A549 (cell line): ENCODE results near the gene CSF3. TPM values are rescaled to one million over a fixed set of nuclear protein-coding genes. Genes with fewer than 3 reads are reported as not detected.

Source experiments
- ATAC-seq, 2 experiments: fragments of 200-7000 bp in 1 of 2; fragments of >200 bp in 1 of 2; cut with Nextera tagmentation in 1 of 2; cut with Tn5 transposase in 1 of 2; 3 replicates each; pipeline versions ENCODE4 v1.8.0 to v1.9.1; 2018 to 2020; ENCODE audit warnings: mild to moderate bottlenecking in 1 of 2, moderate library complexity in 1 of 2
- CTCF ChIA-PET: fragments of 300-600 bp; sonication (Branson Sonifier 250); formaldehyde crosslinking; extraction: SDS; loops from one replicate; lab custom pipeline; 2021; ENCODE audit warnings: antibody characterized with exemption, inconsistent platforms; lab: Yijun Ruan, JAX
- POLR2A ChIA-PET: fragments of 350-600 bp; formaldehyde crosslinking; extraction: SDS; loops from one replicate; lab custom pipeline; 2021; ENCODE audit warnings: antibody characterized with exemption, inconsistent platforms; lab: Yijun Ruan, JAX
- DNase-seq, 2 experiments: peaks; one replicate each; pipeline versions ENCODE4 v3.0.0 to v3.0.0-alpha.2; 2011 to 2016; ENCODE audit warnings: low read depth in 1 of 2, low spot score in 1 of 2
- FAIRE-seq: peaks from 2 replicates; lab custom pipeline; 2011; peaks lifted over from hg19 to GRCh38; lab: Jason Lieb, UNC
- H3K27ac ChIP-seq, 2 experiments: fragments of >200 bp; sonication (Bioruptor Twin); formaldehyde crosslinking; 3 replicates each; pipeline ENCODE4 v1.5.1; 2016 to 2017
- H3K4me1 ChIP-seq: fragments of >200 bp; sonication (Bioruptor Twin); formaldehyde crosslinking; 3 replicates; pipeline ENCODE4 v1.6.1; 2016
- H3K4me2 ChIP-seq: fragments of >200 bp; sonication (Bioruptor Twin); formaldehyde crosslinking; 3 replicates; pipeline ENCODE4 v1.6.1; 2016
- H3K4me3 ChIP-seq: fragments of >200 bp; sonication (Bioruptor Twin); formaldehyde crosslinking; 3 replicates; pipeline ENCODE4 v1.5.1; 2016
- H3K9me3 ChIP-seq: fragments of >200 bp; sonication (Bioruptor Twin); formaldehyde crosslinking; 3 replicates; pipeline ENCODE4 v1.6.1; 2016
- CHD4 ChIP-seq: fragments of 200-600 bp; sonication (generic); IDR thresholded peaks from 2 replicates; pipeline ENCODE4 v1.6.1; 2016; ENCODE audit warnings: antibody characterized with exemption, mild to moderate bottlenecking, borderline replicate concordance
- EHF ChIP-seq: fragments of 250-450 bp; sonication (Bioruptor Pico); IDR thresholded peaks from 2 replicates; pipeline ENCODE4 v1.5.0; 2020; ENCODE audit warnings: mild to moderate bottlenecking
- ELK1 ChIP-seq: fragments of 150-350 bp; IDR thresholded peaks from 2 replicates; pipeline ENCODE4 v1.6.1; 2014; ENCODE audit warnings: low read depth, mild to moderate bottlenecking, low read length
- EP300 ChIP-seq, 2 experiments: fragments of >200 bp; sonication (Bioruptor Twin); formaldehyde crosslinking; IDR thresholded peaks; 2 replicates in 1 of 2; 3 replicates in 1 of 2; pipeline ENCODE4 v1.6.1; 2016 to 2017
- FOSL2 ChIP-seq, 2 experiments: fragments of 450-650 bp in 1 of 2; fragments of >200 bp in 1 of 2; sonication (Bioruptor Twin) in 1 of 2; formaldehyde crosslinking; IDR thresholded peaks; 2 replicates each; pipeline versions ENCODE4 v1.5.0 to v1.6.1; 2016 to 2020; ENCODE audit warnings: mild to moderate bottlenecking in 1 of 2, moderate library complexity in 1 of 2
- FOXS1 ChIP-seq: fragments of 250-450 bp; sonication (Bioruptor Pico); IDR thresholded peaks from 2 replicates; pipeline ENCODE4 v1.5.0; 2020; ENCODE audit warnings: mild to moderate bottlenecking, moderate library complexity
- HDAC2 ChIP-seq: fragments of 200-600 bp; sonication (generic); IDR thresholded peaks from 2 replicates; pipeline ENCODE4 v1.6.1; 2016
- HEYL ChIP-seq: fragments of 250-450 bp; sonication (Bioruptor Pico); IDR thresholded peaks from 2 replicates; pipeline ENCODE4 v1.8.0; 2021; ENCODE audit warnings: mild to moderate bottlenecking, moderate library complexity
- HOXA7 ChIP-seq: fragments of 250-450 bp; sonication (Bioruptor Pico); IDR thresholded peaks from 2 replicates; pipeline ENCODE4 v1.5.0; 2020; ENCODE audit warnings: mild to moderate bottlenecking, moderate library complexity
- HOXB5 ChIP-seq: fragments of 250-450 bp; sonication (Bioruptor Pico); IDR thresholded peaks from 2 replicates; pipeline ENCODE4 v1.5.0; 2020; ENCODE audit warnings: mild to moderate bottlenecking, moderate library complexity
- MAFK ChIP-seq: fragments of 450-650 bp; IDR thresholded peaks from 2 replicates; pipeline ENCODE4 v1.6.1; 2014; ENCODE audit not compliant: partially characterized antibody
- MYC ChIP-seq: IDR thresholded peaks from 2 replicates; pipeline ENCODE4 v1.6.1; 2012; ENCODE audit warnings: mild to moderate bottlenecking, inconsistent platforms, low read length, improper control_type of control experiment, borderline replicate concordance
- NFE2L2 ChIP-seq: fragments of 150-350 bp; conservative IDR thresholded peaks from 2 replicates; pipeline ENCODE4 v1.6.1; 2014; ENCODE audit warnings: low read length
- NPAS2 ChIP-seq: fragments of 250-450 bp; sonication (Bioruptor Pico); IDR thresholded peaks from 2 replicates; pipeline ENCODE4 v1.8.0; 2022; ENCODE audit warnings: mild to moderate bottlenecking, moderate library complexity, borderline replicate concordance
- POLR2A ChIP-seq: IDR thresholded peaks from 2 replicates; pipeline ENCODE4 v1.6.1; 2012; ENCODE audit warnings: mild to moderate bottlenecking, low read length
- POLR2AphosphoS2 ChIP-seq: conservative IDR thresholded peaks from 2 replicates; pipeline ENCODE4 v1.6.1; 2012; ENCODE audit warnings: low read length, improper control_type of control experiment, inconsistent platforms
- RAD21 ChIP-seq, 2 experiments: fragments of >200 bp in 1 of 2; sonication (Bioruptor Twin) in 1 of 2; formaldehyde crosslinking in 1 of 2; IDR thresholded peaks in 1 of 2; conservative IDR thresholded peaks in 1 of 2; 2 replicates in 1 of 2; 3 replicates in 1 of 2; pipeline ENCODE4 v1.6.1; 2012 to 2018; ENCODE audit warnings: inconsistent platforms in 1 of 2
- USF2 ChIP-seq: fragments of 450-650 bp; IDR thresholded peaks from 2 replicates; pipeline ENCODE4 v1.6.1; 2014; ENCODE audit warnings: antibody characterized with exemption
- WGBS: methylation state at CpG from one replicate; pipeline ENCODE4 v1.1.6; 2017; ENCODE audit errors: missing lambda C conversion rate; 5-methylcytosine and 5-hydroxymethylcytosine counted together
- polyA plus RNA-seq, 4 experiments: library from polyadenylated mRNA; depleted of rRNA in 3 of 4; stranded (reverse); fragments of >200 nt; fragmentation: RNase III in 1 of 4; extraction: RNeasy Plus Mini Kit Qiagen cat#74134 plus additional on column Dnase treatment in 1 of 4; gene quantifications; 2 replicates in 3 of 4; 3 replicates in 1 of 4; pipeline ENCODE4 v1.2.3, GENCODE V29; 2011 to 2017
- TF ChIP-seq, protein P1 (sequence below): fragments of 250-450 bp; sonication (Bioruptor Pico); IDR thresholded peaks from 2 replicates; pipeline ENCODE4 v1.5.0; 2020; ENCODE audit warnings: low read depth, mild to moderate bottlenecking, moderate library complexity
- TF ChIP-seq, protein P2 (sequence below): fragments of 250-450 bp; sonication (Bioruptor Pico); IDR thresholded peaks from 2 replicates; pipeline ENCODE4 v1.5.0; 2021; ENCODE audit warnings: mild to moderate bottlenecking, moderate library complexity, borderline replicate concordance

CSF3 gene
- polyA plus RNA-seq, 2 of the 4 experiments (the other 2 are of a cell fraction): not detected

DNA sequence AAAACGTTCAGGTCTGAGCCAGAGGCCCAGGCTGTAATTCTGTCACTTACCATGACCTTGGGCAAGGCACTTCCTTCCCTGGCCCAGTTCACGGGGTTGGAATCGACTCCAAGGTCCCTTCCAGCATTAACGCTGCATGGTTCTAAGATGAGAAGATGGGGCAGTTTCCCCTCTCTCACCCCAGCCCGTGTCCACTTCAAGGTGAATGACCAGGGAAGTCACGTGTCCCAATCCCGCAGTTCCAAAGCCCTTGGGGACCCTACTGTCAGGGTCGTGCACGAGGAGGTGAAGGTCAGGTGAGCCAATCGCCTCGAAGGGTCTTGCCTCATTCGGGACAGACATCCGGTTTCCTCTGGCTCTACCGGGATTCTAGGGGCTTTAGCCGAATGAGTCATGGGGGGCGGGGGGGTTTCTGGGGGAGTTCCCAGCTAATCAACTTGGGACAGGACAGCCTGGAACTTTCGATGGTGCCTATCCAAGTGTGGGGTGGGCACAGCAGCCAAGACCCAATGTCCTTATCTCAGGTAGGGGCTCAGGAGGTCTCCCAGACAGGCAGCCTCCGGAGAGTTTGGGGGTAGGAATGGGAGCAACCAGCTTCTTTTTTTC lies 762 bp upstream of the CSF3 start:
- POLR2A ChIA-PET: no interaction called here
- FAIRE-seq (no peak), DNase-seq (no peak), ATAC-seq (peak in 1 of 2 experiments; percentile 4; a peak in 2 of 6 replicates)
- peaks cover 17% of the 10 kb centered on the region; the same call in 2 of the 3 replicates for H3K4me1 ChIP-seq
- H3K27ac ChIP-seq: peak overlapping the region; percentile 3 to 46; a peak in 2 of 6 replicates
- CTCF ChIA-PET: interaction anchor here (0.6 to 24.9 kb wide), 44 partner anchors 9 to 362 kb away, joined by 3 to 625 read pairs (median 8); partner anchors contain the start of genes CASC3, MED24, PSMD3 and RAPGEFL1
- TF ChIP-seq ELK1 (no peak), CHD4 (no peak), POLR2AphosphoS2 (no peak), HDAC2 (no peak), HOXB5 (CRISPR knock-in tag) (no peak), POLR2A (no peak), USF2 (no peak), EP300 (IDR thresholded peaks at IDR 0.05) (no peak), NFE2L2 (no peak), FOSL2 (IDR thresholded peaks at IDR 0.05) (no peak), FOSL2 (CRISPR knock-in tag; IDR thresholded peaks at IDR 0.05) (no peak), MYC (no peak), NPAS2 (CRISPR knock-in tag) (no peak), MAFK (no peak), HEYL (no peak), EHF (CRISPR knock-in tag) (no peak), RAD21 (conservative IDR thresholded peaks at IDR 0.05 in 1 of 2, IDR thresholded peaks at IDR 0.05 in 1 of 2) (no peak), HOXA7 (CRISPR knock-in tag) (no peak), FOXS1 (no peak)
- TF ChIP-seq, protein P1, sequence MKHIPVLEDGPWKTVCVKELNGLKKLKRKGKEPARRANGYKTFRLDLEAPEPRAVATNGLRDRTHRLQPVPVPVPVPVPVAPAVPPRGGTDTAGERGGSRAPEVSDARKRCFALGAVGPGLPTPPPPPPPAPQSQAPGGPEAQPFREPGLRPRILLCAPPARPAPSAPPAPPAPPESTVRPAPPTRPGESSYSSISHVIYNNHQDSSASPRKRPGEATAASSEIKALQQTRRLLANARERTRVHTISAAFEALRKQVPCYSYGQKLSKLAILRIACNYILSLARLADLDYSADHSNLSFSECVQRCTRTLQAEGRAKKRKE (CRISPR knock-in tag): no peak
- TF ChIP-seq, protein P2, sequence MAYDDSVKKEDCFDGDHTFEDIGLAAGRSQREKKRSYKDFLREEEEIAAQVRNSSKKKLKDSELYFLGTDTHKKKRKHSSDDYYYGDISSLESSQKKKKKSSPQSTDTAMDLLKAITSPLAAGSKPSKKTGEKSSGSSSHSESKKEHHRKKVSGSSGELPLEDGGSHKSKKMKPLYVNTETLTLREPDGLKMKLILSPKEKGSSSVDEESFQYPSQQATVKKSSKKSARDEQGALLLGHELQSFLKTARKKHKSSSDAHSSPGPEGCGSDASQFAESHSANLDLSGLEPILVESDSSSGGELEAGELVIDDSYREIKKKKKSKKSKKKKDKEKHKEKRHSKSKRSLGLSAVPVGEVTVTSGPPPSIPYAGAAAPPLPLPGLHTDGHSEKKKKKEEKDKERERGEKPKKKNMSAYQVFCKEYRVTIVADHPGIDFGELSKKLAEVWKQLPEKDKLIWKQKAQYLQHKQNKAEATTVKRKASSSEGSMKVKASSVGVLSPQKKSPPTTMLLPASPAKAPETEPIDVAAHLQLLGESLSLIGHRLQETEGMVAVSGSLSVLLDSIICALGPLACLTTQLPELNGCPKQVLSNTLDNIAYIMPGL: no peak
- H3K4me2 ChIP-seq: 0 out of 3 replicates have a peak overlapping the region, but pooled peaks have one; percentile 5
- H3K9me3 ChIP-seq: no peaks in the 10 kb centered on the region
- no peak overlapping the region for H3K4me3 ChIP-seq
- 62% methylated on average over 18 of the region's 18 CpGs for WGBS
